H1 (cell line): ENCODE results near the gene HOXB3. TPM values are rescaled to one million over a fixed set of nuclear protein-coding genes. Genes with fewer than 3 reads are reported as not detected.

Experiments
- BACH1 ChIP-seq: IDR thresholded peaks from 2 replicates; pipeline ENCODE4 v1.6.1; 2012; ENCODE audit warnings: low read length, improper control_type of control experiment
- CBX5 ChIP-seq: fragments of 300-800, 300-1000 bp; sonication (generic); IDR thresholded peaks from 2 replicates; pipeline ENCODE4 v1.7.1; 2016; ENCODE audit warnings: antibody characterized with exemption, low read length, low read depth
- CEBPB ChIP-seq: IDR thresholded peaks from 2 replicates; pipeline ENCODE4 v1.6.1; 2012; ENCODE audit warnings: low read depth, low read length
- CHD2 ChIP-seq: IDR thresholded peaks from 2 replicates; pipeline ENCODE4 v1.6.1; 2012; ENCODE audit warnings: low read length, improper control_type of control experiment
- EZH2 ChIP-seq: fragments of 200-600 bp; sonication (generic); IDR thresholded peaks from 2 replicates; pipeline ENCODE4 v1.7.1; 2012; ENCODE audit warnings: low read depth, mild to moderate bottlenecking, moderate library complexity, low read length, inconsistent platforms; ENCODE audit not compliant: severe bottlenecking
- KDM5A ChIP-seq: fragments of 200-600 bp; IDR thresholded peaks from 2 replicates; pipeline ENCODE4 v1.7.1; 2012; ENCODE audit warnings: mild to moderate bottlenecking, low read length, inconsistent platforms, mixed read lengths
- POU5F1 ChIP-seq: IDR thresholded peaks from 2 replicates; pipeline ENCODE4 v1.6.1; 2011; ENCODE audit warnings: low read depth, mild to moderate bottlenecking, low read length, moderate library complexity
- RAD21 ChIP-seq, 2 experiments: IDR thresholded peaks in 1 of 2; conservative IDR thresholded peaks in 1 of 2; 2 replicates each; pipeline ENCODE4 v1.6.1; 2011; ENCODE audit warnings: low read depth in 2 of 2, low read length in 2 of 2, improper control_type of control experiment in 1 of 2, inconsistent platforms in 1 of 2, mild to moderate bottlenecking in 1 of 2, moderate library complexity in 1 of 2
- SIN3A ChIP-seq, 2 experiments: IDR thresholded peaks in 1 of 2; conservative IDR thresholded peaks in 1 of 2; 2 replicates each; pipeline ENCODE4 v1.6.1; 2011 to 2012; ENCODE audit warnings: low read length in 2 of 2, improper control_type of control experiment in 1 of 2, low read depth in 1 of 2, mild to moderate bottlenecking in 1 of 2
- YY1 ChIP-seq: IDR thresholded peaks from 2 replicates; pipeline ENCODE4 v1.6.1; 2011; ENCODE audit warnings: low read depth, mild to moderate bottlenecking, low read length
- polyA plus RNA-seq, 7 experiments: library from polyadenylated mRNA; depleted of rRNA in 3 of 7; stranded (reverse) in 5 of 7; unstranded in 2 of 7; fragments of >200 nt in 5 of 7; fragments of 200-250 nt in 2 of 7; gene quantifications; 1 replicate in 5 of 7; 2 replicates in 1 of 7; 4 replicates in 1 of 7; pipeline versions ENCODE4 v1.2.1 to v1.2.3, GENCODE V29; 2011 to 2013; ENCODE audit warnings: missing spikeins in 2 of 7, mixed read lengths in 2 of 7
- total RNA-seq: library from RNA; stranded (reverse); fragmentation: NEBNext Ultra II Directional; extraction: Animal tissue kit (Norgen Biotek cat#: 25700); gene quantifications from 2 replicates; pipeline ENCODE4 v1.2.1, GENCODE V29; 2021

HOXB3 gene
- total and polyA plus RNA-seq, 2 of the 8 experiments (the other 6 are each of a cell fraction or from before 2014, with no cell fraction given): not detected

- TF ChIP-seq CBX5 (no peak), POU5F1 (no peak), SIN3A (conservative IDR thresholded peaks at IDR 0.05 in 1 of 2, IDR thresholded peaks at IDR 0.05 in 1 of 2; ENCODE audit: low read depth in 1 of 2, low read length in 2 of 2) (no peak), BACH1 (no peak), KDM5A (no peak), YY1 (no peak), EZH2 (no peak), CEBPB (no peak), CHD2 (no peak), RAD21 (IDR thresholded peaks at IDR 0.05 in 1 of 2, conservative IDR thresholded peaks at IDR 0.05 in 1 of 2; ENCODE audit: low read depth in 2 of 2, low read length in 2 of 2) (no peak)
Observed at GRCh38 chr17:48510761-48511604, 79.1 kb downstream of the HOXB3 start (continued).
